ENCODE results near the gene EDARADD. TPM values are rescaled to one million over a fixed set of nuclear protein-coding genes. Genes with fewer than 3 reads are reported as not detected.

EDARADD gene
- total RNA-seq (2014; rRNA removed) (0.17 and 0.91 TPM in 2 replicates), Bru-seq, nascent RNA (percentile 4 among the genes with signal in this experiment), BruChase-seq, experiment 1, labeled RNA remaining after a 6-hour chase (percentile 4 among the genes with signal in this experiment), BruChase-seq, experiment 2, labeled RNA remaining after a 2-hour chase (percentile 8 among the genes with signal in this experiment)
- long read RNA-seq, partial matches to known transcripts: 0 of 1 reads
- long read RNA-seq, other reads (novel, unspliced or antisense): 1 of 1 reads

DNA sequence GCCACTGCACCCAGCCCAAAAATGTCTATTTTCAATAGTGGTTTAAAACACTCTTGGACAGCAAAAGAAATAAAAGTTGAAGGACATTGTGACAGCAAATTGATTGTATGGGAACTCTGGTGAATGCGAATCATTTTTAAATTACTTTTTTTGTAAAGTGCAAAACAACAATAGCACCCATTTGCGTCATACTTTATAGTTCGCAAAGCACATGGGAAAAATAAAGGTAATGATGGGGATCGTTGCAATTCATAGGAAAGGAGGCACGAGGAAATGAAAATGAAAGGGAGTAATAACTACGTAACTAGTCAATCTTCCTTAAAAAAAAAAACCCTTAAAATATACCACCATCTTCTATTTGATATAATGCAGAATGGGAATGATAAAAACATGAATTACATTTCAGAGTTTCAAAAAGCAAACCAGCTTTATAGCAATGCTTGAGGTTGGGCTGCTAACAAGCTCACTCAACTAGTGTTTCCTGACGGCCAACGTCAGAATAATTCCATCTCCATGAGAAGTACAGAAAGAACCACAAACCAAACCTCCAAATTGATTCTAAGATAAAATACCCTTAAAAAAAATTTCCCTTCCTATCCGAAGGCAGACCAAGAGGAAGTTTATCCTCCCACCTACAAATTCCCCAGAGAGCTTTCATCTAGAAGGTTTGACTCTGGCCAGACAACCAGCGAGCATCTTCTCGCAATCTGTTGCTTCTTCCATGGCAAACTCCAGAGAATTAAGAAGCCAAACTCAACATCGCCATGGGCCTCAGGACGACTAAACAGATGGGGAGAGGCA, at the start of gene EDARADD:
EDARADD (plus strand) TSS at position 606 of the 801 bp plus-strand sequence; CDS start at position 765, 159 bp downstream.
- CTCF ChIA-PET: no interaction called here
- peak within 1 kb of the TSS; percentile 84 for H3K4me2 ChIP-seq (ENCODE audit: low read length)

DNA sequence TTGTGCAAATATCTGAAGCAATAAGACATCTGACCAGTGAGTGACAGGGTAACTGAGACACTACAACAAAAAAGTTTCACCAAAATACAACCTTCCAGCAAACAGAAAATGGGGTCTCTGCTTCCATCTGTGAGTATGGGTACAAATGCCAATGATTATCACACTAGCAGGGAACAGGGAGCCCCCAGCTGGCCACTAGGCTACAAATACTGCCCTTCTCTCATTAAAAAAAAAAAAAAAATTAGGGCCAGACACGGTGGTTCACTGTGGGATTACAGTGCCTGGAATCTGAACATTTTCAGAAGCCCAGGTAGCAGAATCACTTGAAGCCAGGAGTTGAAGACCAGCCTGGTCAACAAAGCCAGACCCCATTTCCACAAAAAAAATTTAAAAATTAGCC, 48.4 kb upstream of the EDARADD start:
- H3K4me1 ChIP-seq (ENCODE audit: insufficient read depth, low read length): no peaks in the 10 kb centered on the region
- no peaks in the 10 kb centered on the region for H3K27me3 ChIP-seq (ENCODE audit: low read length)
- POLR2A ChIA-PET (ENCODE audit: unreplicated experiment): no interaction called here
- no peaks in the 10 kb centered on the region for H3K36me3 ChIP-seq (ENCODE audit: low read depth, low read length)
- no peaks in the 10 kb centered on the region for H3K9me3 ChIP-seq (ENCODE audit: low read length)
- DNase-seq: peak; percentile 3
- H3K9me2 ChIP-seq (replicated peaks; ENCODE audit: low read length): no peaks in the 10 kb centered on the region
- no TSS peak for BruUV-seq (replicated peaks)
- no peak overlapping the region for H3K27ac ChIP-seq (ENCODE audit: low read length)
- H3K4me2 ChIP-seq (ENCODE audit: low read length): no peak overlapping the region
- TF ChIP-seq, protein P1, sequence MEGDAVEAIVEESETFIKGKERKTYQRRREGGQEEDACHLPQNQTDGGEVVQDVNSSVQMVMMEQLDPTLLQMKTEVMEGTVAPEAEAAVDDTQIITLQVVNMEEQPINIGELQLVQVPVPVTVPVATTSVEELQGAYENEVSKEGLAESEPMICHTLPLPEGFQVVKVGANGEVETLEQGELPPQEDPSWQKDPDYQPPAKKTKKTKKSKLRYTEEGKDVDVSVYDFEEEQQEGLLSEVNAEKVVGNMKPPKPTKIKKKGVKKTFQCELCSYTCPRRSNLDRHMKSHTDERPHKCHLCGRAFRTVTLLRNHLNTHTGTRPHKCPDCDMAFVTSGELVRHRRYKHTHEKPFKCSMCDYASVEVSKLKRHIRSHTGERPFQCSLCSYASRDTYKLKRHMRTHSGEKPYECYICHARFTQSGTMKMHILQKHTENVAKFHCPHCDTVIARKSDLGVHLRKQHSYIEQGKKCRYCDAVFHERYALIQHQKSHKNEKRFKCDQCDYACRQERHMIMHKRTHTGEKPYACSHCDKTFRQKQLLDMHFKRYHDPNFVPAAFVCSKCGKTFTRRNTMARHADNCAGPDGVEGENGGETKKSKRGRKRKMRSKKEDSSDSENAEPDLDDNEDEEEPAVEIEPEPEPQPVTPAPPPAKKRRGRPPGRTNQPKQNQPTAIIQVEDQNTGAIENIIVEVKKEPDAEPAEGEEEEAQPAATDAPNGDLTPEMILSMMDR (conservative IDR thresholded peaks at IDR 0.05; ENCODE audit: low read depth, low read length): no peak; the same call in 1 of the 2 replicates
- TF ChIP-seq EZH2 (IDR thresholded peaks at IDR 0.05; ENCODE audit: low read length, unreplicated experiment) (no peak), EZH2phosphoT487 (IDR thresholded peaks at IDR 0.05; ENCODE audit: borderline replicate concordance, low read length) (no peak)
- H3K9ac ChIP-seq (ENCODE audit: low read length): no peak overlapping the region
- no peak for ATAC-seq
- intact Hi-C loops (cut with micrococcal nuclease): no loop called here
- no peaks in the 10 kb centered on the region for H3K79me2 ChIP-seq (ENCODE audit: low read length)
- H3F3A ChIP-seq (ENCODE audit: low read length, unreplicated experiment): no peaks in the 10 kb centered on the region
- CTCF ChIA-PET: no interaction called here
- H3K4me3 ChIP-seq (ENCODE audit: low read length): no peak overlapping the region
- no peaks in the 10 kb centered on the region for H4K20me1 ChIP-seq (ENCODE audit: low read length)
- H2AFZ ChIP-seq (ENCODE audit: low read length): no peak overlapping the region

More for the DNA sequence above, at the start of gene EDARADD:
- H3K4me3 ChIP-seq (ENCODE audit: low read length): peak within 1 kb of the TSS; percentile 70
- POLR2A ChIA-PET (ENCODE audit: unreplicated experiment): no interaction called here
- H3K27ac ChIP-seq (ENCODE audit: low read length): no peak within 1 kb of the TSS
- intact Hi-C loops (cut with micrococcal nuclease): no loop called here
- H3K79me2 ChIP-seq (ENCODE audit: low read length): no peaks in the 10 kb centered on the region
- TF ChIP-seq, protein P1 (conservative IDR thresholded peaks at IDR 0.05; ENCODE audit: low read depth, low read length): no peak
- TF ChIP-seq EZH2phosphoT487 (IDR thresholded peaks at IDR 0.05; ENCODE audit: borderline replicate concordance, low read length) (no peak), EZH2 (IDR thresholded peaks at IDR 0.05; ENCODE audit: low read length, unreplicated experiment) (no peak)
- no peaks in the 10 kb centered on the region for H4K20me1 ChIP-seq (ENCODE audit: low read length)
- no peak within 1 kb of the TSS for H3K9ac ChIP-seq (ENCODE audit: low read length)
- no peaks in the 10 kb centered on the region for H3K36me3 ChIP-seq (ENCODE audit: low read depth, low read length)
- H3F3A ChIP-seq (ENCODE audit: low read length, unreplicated experiment): no peaks in the 10 kb centered on the region
- BruUV-seq (replicated peaks): no TSS peak
- H3K4me1 ChIP-seq (ENCODE audit: insufficient read depth, low read length): no peaks in the 10 kb centered on the region
- H2AFZ ChIP-seq (ENCODE audit: low read length): peak within 1 kb of the TSS; percentile 75
- H3K9me2 ChIP-seq (replicated peaks; ENCODE audit: low read length): no peaks in the 10 kb centered on the region
- H3K27me3 ChIP-seq (ENCODE audit: low read length): peaks cover 24% of the 10 kb centered on the region
- no peaks in the 10 kb centered on the region for H3K9me3 ChIP-seq (ENCODE audit: low read length)
- no peak for ATAC-seq
- peak; percentile 6 for DNase-seq

DNA sequence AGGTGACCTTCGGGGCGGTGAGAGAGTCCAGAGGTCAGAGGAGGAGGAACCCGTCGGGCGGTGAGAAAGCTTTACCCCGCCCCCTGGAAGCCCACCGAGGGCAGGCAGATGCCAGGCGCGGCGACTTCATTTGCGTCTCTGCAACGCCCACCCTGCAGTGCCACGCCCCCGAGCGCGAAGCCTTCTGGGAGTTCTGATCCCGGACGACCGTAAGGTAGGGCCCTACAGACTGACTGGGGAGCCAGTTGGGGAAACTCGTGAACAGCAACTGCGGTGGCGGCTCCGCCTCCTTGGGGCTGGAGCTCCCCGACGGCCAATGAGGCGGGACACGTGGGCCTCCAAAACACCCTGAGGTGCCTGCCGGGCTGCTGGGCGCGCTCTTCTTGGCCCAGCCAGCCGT, 46.0 kb upstream of the EDARADD start:
- H2AFZ ChIP-seq (ENCODE audit: low read length): no peak overlapping the region
- no peak overlapping the region for H3K9ac ChIP-seq (ENCODE audit: low read length)
- POLR2A ChIA-PET (ENCODE audit: unreplicated experiment): no interaction called here
- H3K4me3 ChIP-seq (ENCODE audit: low read length): no peak overlapping the region
- no peaks in the 10 kb centered on the region for H3K36me3 ChIP-seq (ENCODE audit: low read depth, low read length)
- CTCF ChIA-PET: no interaction called here
- H3F3A ChIP-seq (ENCODE audit: low read length, unreplicated experiment): no peaks in the 10 kb centered on the region
- intact Hi-C loops (cut with micrococcal nuclease): no loop called here
- BruUV-seq (replicated peaks): no TSS peak
- DNase-seq (no peak), ATAC-seq (no peak)
- no peak overlapping the region for H3K27ac ChIP-seq (ENCODE audit: low read length)
- TF ChIP-seq EZH2phosphoT487 (IDR thresholded peaks at IDR 0.05; ENCODE audit: borderline replicate concordance, low read length) (no peak), EZH2 (IDR thresholded peaks at IDR 0.05; ENCODE audit: low read length, unreplicated experiment) (no peak)
- TF ChIP-seq, protein P1 (conservative IDR thresholded peaks at IDR 0.05; ENCODE audit: low read depth, low read length): no peak
- H3K4me2 ChIP-seq (ENCODE audit: low read length): no peak overlapping the region
- H3K4me1 ChIP-seq (ENCODE audit: insufficient read depth, low read length): no peaks in the 10 kb centered on the region
- H4K20me1 ChIP-seq (ENCODE audit: low read length): no peaks in the 10 kb centered on the region
- H3K9me2 ChIP-seq (replicated peaks; ENCODE audit: low read length): no peaks in the 10 kb centered on the region
- no peaks in the 10 kb centered on the region for H3K9me3 ChIP-seq (ENCODE audit: low read length)
- H3K79me2 ChIP-seq (ENCODE audit: low read length): no peaks in the 10 kb centered on the region
- H3K27me3 ChIP-seq (ENCODE audit: low read length): no peaks in the 10 kb centered on the region

All from PC-3 (cell line).